HG03175 (cell line): Measurements from ENCODE around the gene NKD2.
"Not testable (repeated sequence)": the region's sequence is repeated elsewhere in the genome, so short reads cannot be mapped to it uniquely, and the experiment has no call there.

ENCODE experiments used
- ATAC-seq: cut with Tn5 transposase; IDR thresholded peaks from one replicate; pipeline ENCODE4 v1.9.1; 2021; ENCODE audit warnings: mild to moderate bottlenecking, moderate library complexity; ENCODE audit not compliant: unreplicated experiment

NKD2 gene

GRCh38 chr5:1054799-1055775 lies 46.5 kb downstream of the NKD2 start:
- no peak for ATAC-seq

GRCh38 chr5:1055896-1056610 lies 47.5 kb downstream of the NKD2 start:
- ATAC-seq: no peak

GRCh38 chr5:1056611-1057484 lies 48.2 kb downstream of the NKD2 start:
- ATAC-seq: no peak

- no peak for ATAC-seq
Measured at GRCh38 chr5:1057485-1058082, 49.0 kb downstream of the NKD2 start.

GRCh38 chr5:1058083-1058945 lies 49.7 kb downstream of the NKD2 start:
- ATAC-seq: no peak

- ATAC-seq: no peak
Measured at GRCh38 chr5:1058988-1059883, 50.6 kb downstream of the NKD2 start.

GRCh38 chr5:1059884-1060263 lies 51.3 kb downstream of the NKD2 start:
- ATAC-seq: no peak

GRCh38 chr5:1060535-1060981 lies 52.0 kb downstream of the NKD2 start:
- ATAC-seq: no peak

GRCh38 chr5:1061292-1061691 lies 52.7 kb downstream of the NKD2 start:
- not testable (repeated sequence) for ATAC-seq

GRCh38 chr5:1061916-1062315 lies 53.3 kb downstream of the NKD2 start:
- ATAC-seq: no peak

GRCh38 chr5:1062761-1063568 lies 54.4 kb downstream of the NKD2 start:
- ATAC-seq: no peak

- no peak for ATAC-seq
Measured at GRCh38 chr5:1063661-1064382, 55.2 kb downstream of the NKD2 start.

GRCh38 chr5:1064383-1065142 lies 56.0 kb downstream of the NKD2 start:
- ATAC-seq: no peak

GRCh38 chr5:1065143-1065750 lies 56.6 kb downstream of the NKD2 start:
- ATAC-seq: no peak

GRCh38 chr5:1065891-1066650 lies 57.5 kb downstream of the NKD2 start:
- ATAC-seq: no peak
